Inferior parietal cortex (tissue), 1 donor: Measurements from ENCODE around the gene ATP2B1.
"Not testable (repeated sequence)": the region's sequence is repeated elsewhere in the genome, so short reads cannot be mapped to it uniquely, and the experiment has no call there.

ENCODE experiments used
- DNase-seq: peaks from one replicate; pipeline ENCODE4 v3.0.0-alpha.2; 2016; ENCODE audit errors: extremely low spot score

Gene ATP2B1

DNA sequence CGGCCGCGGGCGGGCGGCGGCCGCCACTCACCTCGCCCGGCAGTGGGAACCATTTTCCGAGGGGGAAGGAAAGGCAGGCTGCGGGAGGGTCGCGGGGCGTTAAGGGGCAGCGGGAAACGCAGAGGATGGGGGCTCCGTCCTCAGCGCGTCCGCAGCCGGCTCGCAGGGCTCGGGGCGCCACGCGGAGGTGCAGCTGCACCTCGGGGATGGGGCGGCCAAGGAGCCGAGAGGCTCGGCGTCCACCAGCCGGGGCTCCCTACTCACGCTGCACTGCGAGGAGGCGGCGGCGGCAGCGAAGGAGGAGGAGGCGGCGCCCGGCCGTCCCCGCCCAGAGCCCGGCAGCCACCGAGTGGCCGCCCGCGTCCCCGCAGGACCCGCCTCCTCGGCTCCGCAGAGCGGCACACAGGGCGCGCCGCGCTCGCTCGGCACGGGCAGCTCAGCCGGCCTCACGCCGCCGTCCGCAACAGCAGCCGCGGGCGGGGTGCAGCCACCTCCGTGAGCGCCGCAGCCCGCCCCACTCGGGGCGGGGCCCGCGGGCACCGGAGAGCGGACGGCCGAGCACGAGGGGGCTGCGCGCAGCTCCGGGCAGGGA, at the start of gene ATP2B1:
Gene ATP2B1 (minus strand): TSS at position 274 of the 592 bp plus-strand sequence. CDS start 52,952 bp downstream, outside the sequence.
- peak; percentile 73 for DNase-seq

DNA sequence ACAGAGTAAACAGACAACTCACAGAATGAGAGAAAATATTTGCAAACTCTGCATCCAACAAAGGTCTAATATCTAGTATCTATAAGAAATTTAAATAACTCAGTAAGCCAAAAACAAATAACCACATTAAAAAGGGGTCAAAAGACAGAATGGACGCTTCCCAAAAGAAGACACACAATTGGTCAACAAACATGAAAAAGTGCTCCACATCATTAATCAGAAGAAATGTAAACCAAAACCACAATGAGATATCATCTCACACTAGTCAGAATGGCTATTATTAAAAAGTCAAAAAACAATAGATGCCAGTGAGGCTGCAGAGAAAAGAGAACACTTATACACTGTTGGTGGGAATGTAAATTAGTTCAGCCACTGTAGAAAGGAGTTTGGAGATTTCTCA, 49.3 kb upstream of the ATP2B1 start:
- not testable (repeated sequence) for DNase-seq

DNA sequence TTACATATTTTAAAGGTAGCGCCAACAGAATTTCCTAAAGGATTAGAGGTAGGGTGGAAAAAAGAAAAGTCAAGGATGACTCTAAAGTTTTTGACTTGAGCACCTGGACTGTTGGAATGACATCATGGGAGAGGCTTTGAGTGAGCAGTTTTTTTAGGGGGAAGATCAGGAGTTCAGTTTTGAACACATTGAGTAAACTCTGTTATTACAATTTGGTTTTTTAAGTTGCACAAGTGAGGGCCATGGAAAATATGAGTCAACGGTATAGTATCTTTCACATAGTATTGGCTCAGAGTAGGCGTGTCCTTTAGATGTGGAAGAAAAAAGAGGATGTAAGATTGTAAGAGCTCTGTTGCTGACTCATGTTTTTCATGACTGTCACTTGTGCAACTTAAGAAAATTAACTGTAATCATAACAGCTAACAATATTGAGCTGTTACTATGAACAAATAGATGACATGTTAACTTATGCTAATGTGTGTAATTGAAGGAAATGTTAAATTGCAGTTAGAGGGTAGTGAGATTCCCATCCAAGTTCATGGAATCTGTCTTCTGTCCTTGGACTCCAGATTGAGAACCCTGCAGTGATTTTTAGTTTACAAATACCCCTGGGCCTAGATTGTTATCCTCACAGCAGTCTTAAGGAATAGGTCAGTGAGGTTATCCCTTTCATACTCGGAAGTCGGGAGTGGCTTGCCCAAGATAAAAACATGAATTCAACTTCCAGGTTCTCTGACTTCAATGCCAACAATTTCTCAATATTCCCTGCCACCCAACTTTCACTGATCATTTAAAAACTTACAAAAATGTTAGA, 48.2 kb upstream of the ATP2B1 start:
- DNase-seq: peak; percentile 53

DNA sequence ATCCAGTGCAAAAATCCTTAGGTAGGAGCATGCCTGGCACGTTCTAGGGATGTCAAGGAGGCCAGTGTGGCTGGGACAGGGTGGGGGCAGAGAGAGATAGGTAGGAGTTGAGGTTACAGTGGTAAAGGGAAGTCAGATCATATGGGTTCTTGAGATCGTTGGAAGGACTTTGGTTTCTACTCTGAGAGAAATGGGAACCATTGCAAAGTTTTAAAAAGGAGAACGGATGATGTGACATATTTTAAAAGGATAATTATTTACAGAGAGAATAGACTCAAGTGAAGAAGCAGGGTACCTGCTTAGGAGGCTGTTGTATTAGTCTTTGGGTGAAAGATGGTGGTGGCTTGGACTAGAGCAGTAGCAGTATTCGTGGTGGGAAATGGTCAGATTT, 47.6 kb upstream of the ATP2B1 start:
- no peak for DNase-seq

DNA sequence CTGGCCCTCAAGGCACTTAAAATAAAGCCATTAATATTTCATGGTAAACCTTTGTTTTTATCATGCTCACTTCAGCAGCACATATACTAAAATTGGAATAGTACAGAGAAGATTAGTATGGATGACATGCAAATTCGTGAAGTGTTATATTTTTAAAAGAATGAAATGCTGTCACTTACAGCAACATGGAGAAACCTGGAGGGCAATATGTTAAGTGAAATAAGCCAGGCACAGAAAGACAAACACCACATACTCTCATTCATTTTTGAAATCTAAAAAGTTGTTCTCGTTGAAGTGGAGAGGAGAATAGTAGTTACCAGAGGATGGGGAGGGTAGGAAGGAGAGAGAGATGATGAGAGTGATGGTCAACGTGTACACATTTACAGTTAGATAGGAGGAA, 45.4 kb upstream of the ATP2B1 start:
- DNase-seq: no peak

DNA sequence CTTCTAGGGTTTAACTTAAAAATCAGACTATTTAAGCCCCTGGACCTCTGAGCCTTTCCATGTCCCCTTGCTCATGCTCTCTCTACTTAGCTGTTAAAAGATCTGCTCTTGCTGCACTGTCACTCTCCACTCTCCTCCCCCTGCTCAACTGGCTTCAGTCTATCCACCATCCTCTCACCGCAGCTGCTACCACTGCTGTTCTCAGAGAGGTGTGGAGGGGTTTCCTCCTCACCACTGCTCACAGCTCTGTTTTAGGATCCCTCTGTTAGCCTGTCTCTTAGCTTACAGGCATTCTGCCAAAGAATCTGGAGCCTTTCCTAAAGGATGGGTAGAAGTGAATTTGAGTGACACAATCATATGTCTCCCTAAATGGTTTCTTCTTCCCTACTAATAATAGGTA, 43.7 kb upstream of the ATP2B1 start:
- DNase-seq: no peak

DNA sequence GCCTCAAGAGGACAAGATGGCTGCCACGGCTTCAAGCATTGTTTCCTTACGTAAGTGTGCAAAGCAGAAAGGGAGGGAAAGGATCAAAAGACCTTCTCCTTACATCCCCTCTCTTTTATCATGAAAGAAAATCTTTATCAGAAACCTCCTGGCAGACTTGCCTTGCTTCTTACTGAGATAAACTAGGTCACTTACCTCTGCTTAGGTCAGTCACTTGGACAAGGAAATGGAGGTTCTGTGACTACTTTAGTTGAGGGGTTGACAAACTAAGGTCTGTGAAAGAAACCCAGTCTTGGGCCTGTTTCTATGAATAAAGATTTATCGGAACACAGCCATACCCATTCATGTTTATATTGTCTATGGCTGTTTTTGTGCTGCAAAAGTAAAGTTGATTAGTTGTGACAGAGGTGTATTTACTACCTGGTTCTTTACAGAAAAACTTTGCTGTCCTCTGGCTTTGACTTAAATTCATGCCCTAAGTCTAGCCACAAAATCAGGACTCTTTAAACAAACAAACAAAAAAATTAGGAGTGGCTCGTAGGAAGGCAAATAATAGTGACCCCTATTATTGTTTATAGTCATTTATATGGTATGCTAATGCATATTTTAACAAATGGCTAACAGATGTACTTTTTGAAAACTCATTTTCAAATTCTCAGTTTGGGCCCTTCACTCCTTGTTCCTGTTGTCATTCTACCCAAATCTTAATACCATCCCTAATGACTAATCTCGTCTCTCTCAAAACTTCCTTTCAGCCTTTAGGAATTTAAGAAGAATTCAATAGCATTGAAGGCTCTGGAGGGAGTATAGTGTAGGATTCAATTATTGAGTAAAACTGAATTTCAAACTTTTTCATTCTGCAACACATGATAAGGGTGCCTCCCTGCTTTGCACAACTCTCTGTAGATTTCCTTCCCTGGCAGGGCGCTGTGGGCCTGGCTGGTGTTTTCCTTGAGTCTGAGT, 42.0 kb upstream of the ATP2B1 start:
- no peak for DNase-seq

DNA sequence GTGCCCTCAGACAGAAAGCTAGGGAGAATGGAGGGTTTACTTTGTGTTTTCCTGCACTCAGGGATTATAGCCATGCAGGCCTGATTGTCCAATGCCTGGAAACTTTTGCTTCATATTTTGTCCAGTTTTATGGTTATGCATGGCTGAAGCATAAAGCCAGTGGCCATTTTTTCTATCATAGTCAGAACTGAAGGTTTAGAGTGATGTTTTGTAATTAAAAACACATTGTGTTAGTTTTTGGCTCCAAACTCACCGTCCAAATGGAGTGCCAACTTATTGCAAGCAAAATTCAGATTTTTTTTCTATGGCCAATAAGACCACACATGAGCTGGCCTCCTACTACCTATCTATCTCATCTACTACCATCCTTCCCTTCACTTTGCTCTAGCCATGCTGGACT, 40.2 kb upstream of the ATP2B1 start:
- DNase-seq: no peak

DNA sequence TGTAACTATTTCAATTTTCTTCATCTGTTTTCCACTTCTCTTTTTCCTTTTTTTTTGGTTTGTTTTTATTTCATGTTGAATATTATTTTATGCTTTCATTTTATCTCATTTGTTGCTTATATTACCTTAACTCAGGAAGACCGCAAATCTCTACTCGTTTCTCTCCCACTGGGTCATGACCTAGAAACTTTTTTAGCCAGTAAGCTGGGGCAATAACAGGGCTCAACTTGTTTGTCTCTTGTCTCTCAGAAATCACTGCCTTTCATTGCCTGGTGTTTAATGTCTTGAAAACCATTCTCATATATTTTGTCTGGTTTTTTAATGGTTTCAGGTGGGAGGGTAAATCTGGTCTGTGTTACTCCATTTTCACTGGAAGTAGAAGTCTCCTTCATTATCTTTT, 36.6 kb upstream of the ATP2B1 start:
- no peak for DNase-seq

DNA sequence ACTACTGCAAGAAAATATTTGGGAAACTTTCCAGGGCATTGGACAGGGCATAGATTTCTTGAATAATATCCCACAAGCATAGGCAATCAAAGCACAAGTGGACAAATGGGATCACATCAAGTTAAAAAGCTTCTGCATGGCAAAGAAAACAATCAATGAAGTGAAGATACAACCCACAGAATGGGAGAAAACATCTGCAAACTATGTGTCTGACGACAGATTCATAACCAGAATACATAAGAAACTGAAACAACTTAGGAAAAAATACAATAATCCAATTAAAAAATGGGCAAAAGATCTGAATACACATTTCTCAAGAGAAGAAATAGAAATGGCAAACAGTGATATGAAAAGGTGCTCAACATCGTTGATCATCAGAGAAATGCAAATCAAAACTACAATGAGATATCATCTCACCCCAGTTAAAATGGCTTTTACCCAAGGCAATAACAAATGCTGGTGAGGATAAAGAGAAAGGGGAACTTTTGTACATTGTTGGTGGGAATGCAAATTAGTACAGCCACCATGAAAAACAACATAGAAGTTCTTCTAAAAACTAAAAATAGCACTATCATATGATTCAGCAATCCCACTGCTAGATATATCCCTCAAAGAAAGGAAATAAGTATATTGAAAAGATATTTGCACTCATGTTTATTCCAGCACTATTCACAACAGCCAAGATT, 33.8 kb upstream of the ATP2B1 start:
- no peak for DNase-seq

DNA sequence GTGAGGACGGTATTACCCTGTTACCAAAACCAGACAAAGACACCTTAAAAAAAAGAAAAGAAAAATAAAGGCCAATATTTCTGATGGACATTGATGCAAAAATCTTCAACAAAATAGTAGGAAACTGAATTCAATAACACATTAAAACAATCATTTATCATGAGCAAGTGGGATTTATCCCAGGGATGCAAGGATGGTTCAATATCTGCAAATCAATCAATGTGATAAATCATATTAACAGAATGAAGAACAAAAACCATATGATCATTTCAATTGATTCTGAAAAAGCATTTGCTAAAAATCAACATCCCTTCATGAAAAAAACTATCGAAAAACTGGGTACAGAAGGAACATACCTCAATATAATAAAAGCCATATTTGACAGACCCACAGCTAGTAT, 32.3 kb upstream of the ATP2B1 start:
- no peak for DNase-seq

DNA sequence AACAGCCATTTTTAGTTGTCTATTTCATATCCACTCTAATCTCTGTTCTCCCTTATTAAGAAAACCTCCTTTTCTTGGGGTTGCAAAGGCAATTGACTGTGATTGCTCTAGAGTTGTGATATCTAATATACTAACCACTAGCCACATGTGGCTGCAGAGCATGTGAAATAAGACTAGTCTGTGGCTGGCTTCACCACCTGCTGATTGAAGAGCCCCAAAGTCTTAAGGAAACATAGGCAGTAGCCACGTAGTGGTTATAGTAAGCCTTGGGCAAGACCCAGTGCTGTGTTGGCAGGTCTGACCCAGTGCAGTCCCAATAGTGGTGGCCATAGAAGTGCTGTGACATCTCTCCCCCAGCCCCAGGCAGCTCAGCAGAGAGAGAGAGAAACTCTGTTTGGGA, 28.4 kb upstream of the ATP2B1 start:
- DNase-seq: no peak

DNA sequence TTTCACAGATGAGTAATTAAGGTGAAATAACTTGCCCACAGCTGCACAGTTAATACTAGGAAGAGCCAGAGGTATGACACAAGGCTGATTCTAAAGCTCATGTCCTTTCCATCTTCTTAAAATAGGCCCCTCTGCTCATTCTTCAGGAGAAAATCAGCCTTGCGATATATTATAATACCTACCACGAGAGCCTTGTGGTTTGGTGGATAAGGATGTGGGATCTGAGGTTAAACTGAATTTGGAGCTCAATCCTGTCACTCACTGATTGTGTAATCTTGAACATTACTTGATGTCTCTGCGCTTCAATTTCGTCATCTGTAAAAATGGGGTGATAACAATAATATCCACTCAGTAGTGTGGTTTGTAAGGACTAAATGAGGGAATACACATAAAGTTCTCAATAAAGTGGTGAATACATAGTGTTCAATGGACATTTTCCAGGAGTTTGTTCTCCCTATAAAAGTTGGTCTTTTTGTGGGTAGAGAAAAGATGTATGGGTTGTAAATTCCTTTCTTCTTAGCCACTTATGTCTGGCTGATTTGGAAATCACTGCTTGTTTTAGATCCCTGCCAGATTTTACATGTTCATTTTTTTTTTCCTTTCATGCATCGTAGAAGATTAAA, 25.1 kb upstream of the ATP2B1 start:
- no peak for DNase-seq

DNA sequence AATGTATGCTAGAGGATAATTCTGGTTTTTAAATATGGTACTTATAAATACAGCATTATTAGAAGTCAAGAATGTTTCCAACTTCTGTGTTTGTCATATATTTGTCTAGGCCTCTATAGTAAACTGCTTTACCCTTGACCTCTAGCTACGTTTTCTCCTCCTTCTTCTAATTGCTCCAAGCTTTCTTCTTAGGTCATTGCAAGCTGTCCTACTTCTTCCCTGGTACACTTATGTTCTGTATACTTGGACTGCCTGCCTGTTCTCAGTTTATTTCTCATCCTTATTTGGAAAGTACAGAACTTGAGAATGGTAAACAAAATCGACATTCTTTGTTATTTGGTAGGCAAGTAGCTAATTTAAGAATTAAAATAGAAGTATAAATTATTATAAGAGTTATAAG, 23.9 kb upstream of the ATP2B1 start:
- DNase-seq: no peak

DNA sequence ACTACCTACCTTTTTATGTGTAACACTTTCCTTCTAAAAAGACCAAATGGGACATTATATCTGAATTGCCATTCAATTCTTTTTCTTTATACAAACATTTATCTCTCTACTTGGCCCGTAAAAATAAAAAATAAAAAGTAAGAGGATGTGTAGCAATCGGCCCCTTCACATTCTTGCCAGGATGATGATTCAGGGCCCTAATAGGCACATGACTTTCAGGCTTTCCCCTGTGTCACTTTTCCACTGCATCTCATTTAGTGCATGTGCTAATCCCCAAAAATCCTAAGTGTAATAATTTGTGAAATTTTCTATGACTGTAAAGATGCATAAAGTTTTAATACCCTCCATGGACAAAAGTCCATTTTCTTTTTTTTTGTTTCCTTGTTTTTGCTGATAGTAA, 23.0 kb upstream of the ATP2B1 start:
- DNase-seq: no peak

DNA sequence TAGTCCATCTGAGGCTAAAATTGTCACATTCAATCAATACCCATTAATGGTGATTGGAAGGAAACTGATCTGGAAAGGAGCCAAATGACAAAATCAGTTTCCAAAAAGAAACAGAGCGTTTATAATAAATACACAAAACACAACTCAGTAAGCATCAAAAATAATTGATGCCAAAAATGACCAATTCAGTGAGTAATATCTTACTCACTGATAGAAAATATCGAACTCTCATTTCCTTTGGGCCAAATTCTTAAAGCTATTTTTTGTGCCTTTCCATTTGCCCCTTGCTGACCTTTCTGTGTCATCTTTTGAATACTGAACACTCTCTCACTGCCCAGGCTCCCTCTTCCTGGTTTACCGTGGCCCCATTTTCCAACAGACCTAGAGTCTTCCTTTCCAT, 22.5 kb upstream of the ATP2B1 start:
- no peak for DNase-seq

DNA sequence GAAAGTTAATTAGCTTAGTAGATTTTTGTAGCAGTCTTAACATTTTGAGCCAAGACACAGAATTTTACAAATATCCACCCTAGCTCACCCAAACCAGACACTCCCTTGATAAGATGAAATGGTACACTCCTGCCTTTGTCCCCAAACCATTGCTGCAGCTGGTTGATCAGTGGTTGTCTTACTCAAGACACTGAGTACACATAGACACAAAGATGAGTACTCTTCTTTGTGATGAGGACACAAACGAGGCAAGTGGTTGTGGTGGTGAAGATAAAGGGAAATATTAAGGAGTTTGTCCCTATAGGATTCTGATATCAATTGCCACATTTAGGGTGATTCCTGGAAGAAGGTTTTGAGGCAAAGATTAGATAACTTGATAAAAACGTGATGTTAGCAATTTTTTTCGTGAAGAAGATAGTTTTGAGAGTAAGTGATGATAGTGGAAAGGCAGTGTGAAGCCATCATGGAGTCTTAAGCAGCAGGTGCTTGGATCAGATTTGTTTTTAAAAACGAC, 21.4 kb upstream of the ATP2B1 start:
- DNase-seq: no peak

DNA sequence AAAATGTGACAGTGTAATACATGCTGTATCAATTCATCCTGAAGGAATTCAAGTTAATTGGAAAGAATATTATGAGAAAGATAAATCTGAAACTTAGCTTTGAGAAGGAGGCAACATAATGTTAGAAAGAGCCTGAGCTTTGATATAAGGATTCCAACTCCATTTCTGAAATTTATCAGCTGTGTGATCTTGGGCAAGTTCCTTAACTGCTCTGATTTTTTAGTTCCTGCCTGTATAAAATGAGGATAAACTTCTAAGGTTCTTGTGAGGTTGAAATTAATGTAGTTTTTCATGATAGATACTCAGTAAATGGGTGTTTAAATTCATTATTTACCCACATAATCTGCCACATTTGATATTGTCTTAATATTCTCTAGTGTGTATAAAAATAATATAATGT, 14.6 kb upstream of the ATP2B1 start:
- no peak for DNase-seq

DNA sequence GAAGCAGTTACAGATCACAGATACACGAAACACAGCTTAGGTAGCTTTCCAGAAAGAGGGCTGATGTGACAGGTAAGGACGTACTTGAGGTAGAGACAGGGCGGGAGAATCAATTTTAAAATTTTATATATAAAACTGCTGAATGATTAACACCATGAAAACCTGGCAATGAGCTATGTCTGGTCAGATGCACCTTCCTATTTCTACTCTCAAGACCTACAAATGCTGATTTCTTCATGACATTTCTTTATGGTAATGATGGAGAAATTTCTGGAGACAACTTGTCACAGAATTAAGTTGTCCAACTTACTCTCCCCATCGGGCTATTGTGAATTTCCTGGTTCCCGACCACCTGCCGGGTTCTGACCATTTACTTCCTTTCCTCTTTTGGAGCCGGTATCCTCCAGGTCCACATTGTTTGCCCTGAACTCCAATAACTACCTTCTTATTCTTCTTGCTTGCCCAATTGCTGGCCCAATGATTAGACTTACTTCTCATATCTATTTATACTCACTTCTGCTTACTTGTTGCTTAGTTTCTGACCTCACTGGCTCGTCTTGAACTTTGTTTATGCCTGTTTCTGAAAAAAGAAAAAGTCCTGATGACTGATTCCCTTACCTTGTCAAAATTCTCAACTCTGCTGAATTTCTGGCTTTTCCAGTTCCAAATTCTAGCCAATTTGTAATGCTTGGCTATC, 12.8 kb upstream of the ATP2B1 start:
- DNase-seq: no peak

DNA sequence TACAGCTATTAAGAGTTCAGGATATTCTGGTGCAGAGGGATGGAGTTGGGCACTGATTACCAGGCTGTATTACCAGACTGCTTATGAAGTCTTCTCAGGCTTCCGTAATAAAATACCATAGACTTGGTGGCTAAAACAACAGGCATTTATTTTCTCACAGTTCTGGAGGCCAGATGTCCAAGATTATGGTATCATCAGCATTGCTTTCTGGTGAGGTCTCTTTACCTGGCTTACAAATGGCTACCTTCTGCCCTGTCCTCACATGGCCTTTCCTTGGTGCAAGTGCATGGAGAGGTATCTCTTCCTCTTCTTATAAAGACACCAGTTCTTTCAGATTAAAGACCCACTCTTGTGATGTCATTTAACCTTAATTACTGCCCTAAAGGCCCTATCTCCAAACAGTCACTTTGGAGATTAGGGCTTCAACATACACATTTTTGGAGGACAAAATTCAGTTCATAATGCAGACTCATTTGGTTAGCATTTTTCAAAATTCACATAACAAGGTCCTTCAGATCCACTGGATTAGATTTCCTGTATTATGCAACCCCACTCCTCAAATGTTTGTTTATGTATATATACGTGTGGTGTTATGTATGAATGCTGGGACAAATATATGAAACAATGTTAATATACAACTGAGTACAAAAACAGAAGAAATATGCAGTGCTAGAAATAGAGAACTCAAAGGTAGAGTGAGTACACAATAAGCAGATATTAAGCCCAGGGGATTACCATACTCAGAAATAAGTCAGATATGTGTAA, 9.3 kb upstream of the ATP2B1 start:
- DNase-seq: no peak
